Gastrocnemius medialis (tissue), 4 donors: ENCODE results near the gene MMP15.

ENCODE experiments used
- CTCF ChIP-seq, 5 experiments: fragments of 450-650 bp in 3 of 5; fragments of 200-600 bp in 2 of 5; sonication (generic) in 2 of 5; IDR thresholded peaks in 4 of 5; conservative IDR thresholded peaks in 1 of 5; 1 replicate in 4 of 5; 2 replicates in 1 of 5; pipeline ENCODE4 v1.5.1; 2016 to 2019; ENCODE audit warnings: antibody characterized with exemption in 5 of 5, mild to moderate bottlenecking in 3 of 5, moderate library complexity in 3 of 5
- POLR2A ChIP-seq, 2 donors: fragments of 450-650 bp; IDR thresholded peaks; one replicate each; pipeline ENCODE4 v1.6.1; 2017; ENCODE audit warnings: antibody characterized with exemption in 2 of 2, mild to moderate bottlenecking in 2 of 2, moderate library complexity in 2 of 2

GRCh38 chr16:57991551-57992059, 33.9 kb upstream of the MMP15 start:
- no peak for TF ChIP-seq CTCF (IDR thresholded peaks at IDR 0.05 in 4 of 5, conservative IDR thresholded peaks at IDR 0.05 in 1 of 5)
- TF ChIP-seq POLR2A (IDR thresholded peaks at IDR 0.05): no peak
